Measurements from ENCODE around the gene ATP13A2.

ATP13A2 gene, protein sequence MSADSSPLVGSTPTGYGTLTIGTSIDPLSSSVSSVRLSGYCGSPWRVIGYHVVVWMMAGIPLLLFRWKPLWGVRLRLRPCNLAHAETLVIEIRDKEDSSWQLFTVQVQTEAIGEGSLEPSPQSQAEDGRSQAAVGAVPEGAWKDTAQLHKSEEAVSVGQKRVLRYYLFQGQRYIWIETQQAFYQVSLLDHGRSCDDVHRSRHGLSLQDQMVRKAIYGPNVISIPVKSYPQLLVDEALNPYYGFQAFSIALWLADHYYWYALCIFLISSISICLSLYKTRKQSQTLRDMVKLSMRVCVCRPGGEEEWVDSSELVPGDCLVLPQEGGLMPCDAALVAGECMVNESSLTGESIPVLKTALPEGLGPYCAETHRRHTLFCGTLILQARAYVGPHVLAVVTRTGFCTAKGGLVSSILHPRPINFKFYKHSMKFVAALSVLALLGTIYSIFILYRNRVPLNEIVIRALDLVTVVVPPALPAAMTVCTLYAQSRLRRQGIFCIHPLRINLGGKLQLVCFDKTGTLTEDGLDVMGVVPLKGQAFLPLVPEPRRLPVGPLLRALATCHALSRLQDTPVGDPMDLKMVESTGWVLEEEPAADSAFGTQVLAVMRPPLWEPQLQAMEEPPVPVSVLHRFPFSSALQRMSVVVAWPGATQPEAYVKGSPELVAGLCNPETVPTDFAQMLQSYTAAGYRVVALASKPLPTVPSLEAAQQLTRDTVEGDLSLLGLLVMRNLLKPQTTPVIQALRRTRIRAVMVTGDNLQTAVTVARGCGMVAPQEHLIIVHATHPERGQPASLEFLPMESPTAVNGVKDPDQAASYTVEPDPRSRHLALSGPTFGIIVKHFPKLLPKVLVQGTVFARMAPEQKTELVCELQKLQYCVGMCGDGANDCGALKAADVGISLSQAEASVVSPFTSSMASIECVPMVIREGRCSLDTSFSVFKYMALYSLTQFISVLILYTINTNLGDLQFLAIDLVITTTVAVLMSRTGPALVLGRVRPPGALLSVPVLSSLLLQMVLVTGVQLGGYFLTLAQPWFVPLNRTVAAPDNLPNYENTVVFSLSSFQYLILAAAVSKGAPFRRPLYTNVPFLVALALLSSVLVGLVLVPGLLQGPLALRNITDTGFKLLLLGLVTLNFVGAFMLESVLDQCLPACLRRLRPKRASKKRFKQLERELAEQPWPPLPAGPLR

DNA sequence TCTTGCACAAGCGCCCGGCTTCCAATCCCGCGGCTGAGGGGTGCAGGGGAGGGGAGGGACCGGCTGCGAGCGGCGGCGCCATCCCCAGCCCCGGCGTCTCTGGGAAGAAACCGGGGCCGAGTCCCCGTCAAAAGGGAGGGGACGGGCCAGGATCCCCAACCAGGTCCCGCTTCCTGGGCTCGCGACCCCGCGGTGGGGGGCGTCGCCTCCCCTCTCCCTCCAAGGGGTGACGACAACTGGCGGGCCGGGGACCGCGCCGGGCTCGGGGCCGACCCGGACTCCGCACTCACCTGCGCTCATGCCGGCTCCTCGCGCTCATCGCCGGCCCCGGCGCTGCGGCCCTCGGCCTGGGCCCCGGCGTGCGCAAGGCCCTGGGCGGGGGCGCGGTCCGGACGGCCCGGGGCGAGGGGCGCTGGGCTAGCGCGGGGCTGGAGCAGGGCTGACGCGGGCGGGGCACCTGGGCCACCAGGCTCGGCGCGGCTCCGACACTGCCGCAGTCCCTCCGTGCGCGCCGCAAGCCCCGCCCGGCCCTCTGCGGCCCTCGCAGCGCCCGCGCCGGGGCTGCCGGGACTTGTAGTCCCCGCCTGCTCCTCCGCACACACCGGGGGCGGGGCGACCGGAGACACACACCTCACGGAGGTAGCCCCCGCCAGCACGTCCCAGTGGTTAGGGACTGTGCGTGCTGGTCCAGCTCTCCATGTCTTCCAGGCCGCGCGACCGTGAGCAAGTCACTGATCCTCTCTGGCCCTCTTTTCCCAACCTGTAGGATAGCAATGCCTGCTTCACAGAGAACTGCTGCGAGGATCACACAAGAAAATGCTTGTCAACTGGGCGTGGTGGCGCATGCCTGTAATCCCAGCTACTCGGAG, at the start of gene ATP13A2:
TSS of gene ATP13A2 (minus strand) at position 490 of the 869 bp plus-strand sequence. CDS start at position 300, 190 bp downstream.
- peak; percentile 68 for DNase-seq (ENCODE audit: low read depth)

DNA sequence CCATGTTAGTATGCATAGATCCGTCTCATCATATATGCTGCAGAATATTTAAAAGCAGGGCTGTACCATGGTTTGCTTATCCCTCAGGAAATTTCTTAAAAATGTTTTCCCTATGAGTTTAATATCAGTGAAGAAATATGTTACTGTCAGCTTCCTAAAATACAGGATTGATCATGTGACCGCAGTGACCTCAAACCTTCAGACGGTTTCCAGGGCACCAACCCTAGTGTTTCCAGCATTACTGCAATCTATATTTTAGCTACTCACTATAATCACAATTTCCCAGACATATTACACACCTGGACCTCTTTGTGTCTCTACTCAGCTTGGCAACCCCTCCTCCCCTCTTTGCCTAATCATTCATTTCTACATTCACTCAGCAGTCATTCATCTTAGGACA, 49.8 kb upstream of the ATP13A2 start:
- DNase-seq (ENCODE audit: low read depth), result no peak

DNA sequence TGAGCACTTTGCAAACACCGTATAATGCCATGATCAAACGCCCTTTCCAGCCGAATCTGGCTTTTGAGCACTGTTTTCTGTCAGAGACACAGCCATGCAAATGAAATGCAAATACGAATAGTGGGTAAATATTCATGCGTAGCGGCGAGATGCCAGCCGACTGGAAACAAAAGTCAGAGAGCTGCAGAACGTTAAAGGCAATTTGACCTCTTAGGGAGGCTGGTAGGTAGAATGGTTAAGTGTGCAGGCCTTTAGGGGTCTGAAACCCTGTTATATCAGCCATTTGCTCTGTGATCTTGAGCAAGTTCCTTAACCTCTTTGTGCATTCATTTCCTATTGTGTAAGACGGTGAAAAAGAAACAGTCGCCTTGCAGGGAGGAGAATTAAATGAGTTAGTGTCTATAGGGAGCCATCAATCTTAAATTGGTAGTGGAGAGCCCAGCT, 48.6 kb upstream of the ATP13A2 start:
- no peak for DNase-seq (ENCODE audit: low read depth)

DNA sequence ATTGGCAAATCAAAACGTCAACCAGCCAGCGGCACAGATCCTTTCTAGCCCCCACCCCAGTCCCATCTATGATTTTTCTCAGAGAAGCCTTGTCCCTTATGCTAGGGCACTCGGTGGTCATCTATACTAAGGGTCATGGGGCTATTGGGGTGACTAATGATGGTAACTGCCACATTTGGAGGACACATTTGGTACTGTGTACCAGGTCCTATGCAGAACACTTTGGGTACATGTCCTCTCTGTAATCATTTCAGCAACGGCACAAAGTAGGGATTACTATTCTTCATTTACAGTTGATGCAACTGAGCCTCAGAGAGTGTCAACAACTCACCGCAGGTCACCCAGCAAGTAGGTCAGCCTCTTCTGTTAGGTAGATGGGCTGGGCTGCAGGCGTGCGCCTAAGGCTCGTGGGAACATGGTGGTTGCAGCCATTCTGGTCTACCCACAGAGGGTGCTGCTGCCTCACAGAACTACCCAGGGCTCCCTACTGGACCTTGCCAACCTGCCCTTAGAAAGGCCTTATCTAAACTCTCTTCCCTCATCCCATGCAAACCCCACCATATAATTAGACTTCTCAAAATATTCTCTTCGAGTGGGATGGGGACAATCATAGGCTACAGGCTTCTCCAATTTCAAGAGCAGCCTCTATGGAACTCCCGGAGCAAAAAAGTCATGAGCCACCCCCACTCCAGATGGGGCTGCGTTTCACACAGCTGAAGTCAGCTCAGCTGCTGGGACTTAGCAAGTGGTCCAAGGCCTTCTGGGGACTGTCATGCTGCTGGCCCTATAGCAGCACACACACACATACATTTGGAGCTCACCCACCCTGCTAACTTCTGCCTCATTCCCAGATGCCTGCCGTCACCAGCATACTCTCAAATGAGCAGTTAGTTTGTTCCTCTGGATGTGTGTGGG, 47.9 kb upstream of the ATP13A2 start:
- DNase-seq (ENCODE audit: low read depth), result peak; percentile 59

DNA sequence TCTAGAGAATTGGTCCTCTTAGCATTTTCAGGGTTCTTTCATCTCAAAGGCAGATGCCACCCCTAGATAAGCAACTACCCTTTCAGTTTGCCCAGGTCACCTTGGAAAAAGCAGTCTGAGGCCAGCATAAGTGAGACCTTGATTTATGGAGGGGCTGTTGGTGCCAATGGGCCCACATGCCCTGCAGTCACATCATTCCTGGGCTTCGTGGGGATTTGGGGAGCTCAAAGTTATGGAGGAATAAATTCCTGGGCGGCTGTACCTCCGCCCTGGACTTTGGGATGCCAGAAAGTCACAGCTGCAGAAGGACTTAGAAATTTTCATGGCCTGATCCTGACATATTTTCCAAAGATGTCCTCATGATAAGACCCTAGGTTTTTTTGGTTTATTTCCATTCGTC, 44.8 kb upstream of the ATP13A2 start:
- no peak for DNase-seq (ENCODE audit: low read depth)

DNA sequence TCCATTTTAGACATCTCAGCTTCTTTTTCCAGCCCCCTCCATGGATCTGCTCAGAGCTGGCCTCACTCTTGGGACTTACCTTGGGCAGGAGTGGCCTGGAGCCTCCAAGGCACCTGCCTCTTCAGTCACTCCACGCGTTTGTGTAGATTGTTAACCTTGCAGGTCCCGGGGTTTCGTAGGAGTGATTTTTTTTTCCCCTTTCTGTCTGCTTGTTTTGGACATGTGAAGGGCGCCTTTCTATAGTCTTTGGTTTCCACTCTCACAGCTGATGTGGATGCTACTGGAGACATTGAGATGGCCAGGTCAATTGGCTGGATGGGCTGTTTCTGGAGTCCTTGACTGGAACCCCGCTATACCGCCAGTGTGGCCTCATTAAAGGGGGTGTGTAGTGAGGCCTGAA, 44.1 kb upstream of the ATP13A2 start:
- DNase-seq (ENCODE audit: low read depth), result no peak

DNA sequence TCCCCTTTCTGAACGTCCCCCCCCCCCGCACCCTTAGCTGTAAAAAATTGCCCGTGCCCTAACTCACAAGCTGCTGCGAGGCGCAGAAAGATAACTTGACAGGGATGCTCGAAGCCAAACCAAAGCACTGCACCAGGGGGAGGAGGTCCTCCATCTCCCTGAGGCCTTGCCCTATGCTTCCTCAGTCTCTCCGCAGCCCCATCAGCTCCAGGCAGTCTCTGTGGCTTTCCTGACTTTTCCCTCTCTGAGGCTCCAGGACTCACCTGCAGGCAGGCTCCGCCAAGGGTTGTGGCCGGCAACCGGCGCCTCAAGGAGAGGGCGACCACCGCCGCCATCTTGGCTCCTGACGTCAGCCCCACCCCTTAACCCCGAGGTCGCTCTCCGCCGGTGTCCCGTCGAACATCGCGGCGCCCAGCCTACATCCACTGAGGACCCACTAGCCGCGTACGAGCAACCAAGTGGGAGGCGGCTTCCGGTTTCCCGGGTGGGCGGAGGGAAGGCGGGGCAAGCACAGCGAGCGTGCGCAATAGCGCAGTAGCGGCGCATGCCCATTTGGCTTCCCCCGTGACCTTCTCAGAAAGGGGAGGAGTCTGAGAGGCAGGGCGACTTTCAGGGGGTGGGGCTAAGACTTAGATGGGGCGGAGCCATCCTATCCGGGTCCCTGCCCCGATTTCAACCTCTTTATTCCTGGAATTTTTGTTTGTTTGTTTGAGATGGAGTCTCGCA, 42.1 kb upstream of the ATP13A2 start, which contains the start of gene SDHB:
TSS of gene SDHB (minus strand) at position 348 of the 726 bp plus-strand sequence. CDS start at position 335, 13 bp downstream.
- DNase-seq (ENCODE audit: low read depth), result peak; percentile 99

DNA sequence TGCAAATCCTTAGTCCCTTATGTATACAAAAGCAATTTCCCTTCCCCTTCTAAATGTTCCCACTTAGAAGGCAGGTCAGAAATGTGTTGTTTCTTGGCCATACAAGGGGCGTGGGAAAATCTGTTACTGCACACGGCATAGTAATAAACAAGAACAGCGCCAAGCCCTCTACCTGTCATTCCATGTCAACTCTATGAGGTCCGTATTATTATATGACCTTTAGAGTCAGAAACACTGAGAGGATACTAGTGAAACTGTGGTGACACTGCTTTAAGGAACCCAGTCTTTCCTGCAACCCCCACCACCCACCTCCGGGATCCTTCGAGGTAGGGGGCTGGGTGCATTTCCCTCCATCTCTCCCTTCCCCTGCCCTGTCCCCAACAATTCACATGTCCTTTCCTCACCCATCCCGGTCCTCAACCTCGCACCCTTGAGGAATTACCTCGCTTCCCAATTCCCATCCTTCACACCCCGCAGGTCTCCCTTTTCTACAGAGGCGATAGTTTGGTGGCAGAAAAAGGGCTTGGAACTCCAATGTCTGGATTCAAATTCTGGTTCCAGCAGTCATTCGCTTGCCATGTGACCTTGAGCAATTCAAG, 41.5 kb upstream of the ATP13A2 start:
- DNase-seq (ENCODE audit: low read depth), result no peak

DNA sequence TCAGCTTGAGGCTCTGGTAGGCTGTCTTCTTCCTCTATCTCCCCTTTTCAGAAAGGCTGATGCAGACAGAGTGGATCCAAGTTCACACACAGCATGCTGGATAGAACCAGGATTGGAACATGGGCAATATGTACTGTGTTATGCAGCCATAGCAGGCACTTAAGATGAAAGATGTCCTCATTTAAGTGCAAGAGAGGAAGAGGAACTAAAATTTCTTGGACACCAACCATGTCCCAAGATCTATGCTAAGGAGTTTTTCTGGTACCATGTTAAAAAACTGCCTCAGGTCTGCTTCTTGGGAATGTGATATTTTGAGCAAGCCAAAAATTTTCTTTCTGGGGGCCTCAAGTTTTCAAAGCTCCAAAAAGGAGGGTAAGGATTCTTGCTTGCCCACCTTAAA, 40.9 kb upstream of the ATP13A2 start:
- DNase-seq (ENCODE audit: low read depth), result no peak

DNA sequence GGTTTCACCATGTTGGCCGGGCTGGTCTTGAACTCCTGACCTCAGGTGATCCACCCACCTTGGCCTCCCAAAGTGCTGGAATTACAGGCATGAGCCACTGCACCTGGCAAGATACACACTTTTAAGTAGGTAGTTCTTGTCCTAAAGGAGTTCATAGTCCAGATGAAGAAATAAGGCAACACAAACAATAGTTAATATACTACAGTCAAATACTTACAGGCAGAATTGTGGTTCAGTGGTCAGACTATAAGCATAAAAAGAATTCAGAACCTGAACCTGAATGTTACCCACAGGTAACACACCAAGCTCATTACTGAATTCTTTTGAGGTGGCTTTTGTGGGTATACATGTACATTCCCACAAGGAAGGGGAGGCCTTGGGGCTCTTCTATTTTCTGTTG, 40.3 kb upstream of the ATP13A2 start:
- DNase-seq (ENCODE audit: low read depth), result no peak

DNA sequence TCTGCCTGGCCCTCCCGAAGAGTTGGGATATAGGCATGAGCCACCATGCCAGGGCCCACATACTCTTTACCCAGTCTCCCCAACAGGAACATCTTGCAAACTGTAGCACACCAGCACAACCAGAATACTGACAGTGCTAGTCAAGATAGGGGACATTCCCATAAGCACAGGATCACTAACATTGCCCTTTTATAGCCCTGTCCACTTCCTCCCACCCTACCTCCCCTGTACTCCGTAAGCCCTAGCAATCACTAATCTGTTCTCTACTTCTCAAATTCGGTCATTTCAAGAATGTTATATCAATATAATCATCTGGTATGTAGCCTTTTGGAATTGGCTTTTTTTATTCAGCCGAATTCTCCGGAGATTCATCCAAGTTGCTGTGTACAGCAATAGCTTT, 36.2 kb upstream of the ATP13A2 start:
- no peak for DNase-seq (ENCODE audit: low read depth)

DNA sequence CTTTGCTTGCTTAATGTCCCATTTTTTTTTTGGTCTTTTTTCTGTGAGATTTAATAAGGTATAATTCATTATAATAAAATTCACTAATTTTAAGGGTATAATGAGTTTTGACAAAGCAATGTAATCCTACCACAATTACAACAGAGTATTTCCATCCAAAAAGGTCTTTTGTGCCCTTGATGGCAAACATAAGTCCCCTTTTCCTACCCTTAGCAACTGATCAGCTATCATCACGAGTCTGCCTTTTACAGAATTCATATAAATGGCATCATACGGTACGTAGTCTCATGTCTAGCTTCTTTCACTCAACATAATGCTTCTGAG, 34.6 kb upstream of the ATP13A2 start:
- no peak for DNase-seq (ENCODE audit: low read depth)

DNA sequence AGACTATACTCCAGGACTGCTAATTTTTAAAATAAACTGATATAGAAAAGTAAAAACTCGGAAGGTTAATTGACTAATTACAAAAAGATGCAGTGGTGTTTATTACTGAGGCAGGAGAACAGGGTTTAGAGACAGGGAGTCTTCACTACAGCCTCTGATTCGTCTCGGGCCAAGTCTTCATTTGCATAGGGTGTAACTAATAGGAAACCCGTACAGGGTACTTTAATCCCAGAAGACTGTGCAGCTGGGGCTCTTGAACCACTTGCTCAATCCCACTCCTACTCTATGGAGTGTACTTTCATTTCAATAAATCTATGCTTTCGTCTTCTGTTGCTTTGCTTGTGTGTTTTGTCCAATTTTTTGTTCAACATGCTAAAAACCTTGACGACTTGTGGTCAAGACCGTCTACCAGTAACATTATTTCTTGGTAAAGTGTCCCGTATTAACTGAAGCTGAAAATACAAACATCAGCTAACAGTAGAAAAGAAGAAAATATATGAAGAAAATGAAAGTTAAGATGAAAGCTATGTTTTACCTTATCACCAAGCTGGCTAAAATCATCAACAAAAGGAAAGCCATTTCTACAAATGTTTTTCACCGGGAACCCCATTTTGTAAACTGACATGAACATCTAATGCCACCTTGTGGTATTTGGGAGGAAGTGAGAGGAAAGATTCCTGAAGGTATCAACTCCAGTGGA, 34.1 kb upstream of the ATP13A2 start:
- no peak for DNase-seq (ENCODE audit: low read depth)

DNA sequence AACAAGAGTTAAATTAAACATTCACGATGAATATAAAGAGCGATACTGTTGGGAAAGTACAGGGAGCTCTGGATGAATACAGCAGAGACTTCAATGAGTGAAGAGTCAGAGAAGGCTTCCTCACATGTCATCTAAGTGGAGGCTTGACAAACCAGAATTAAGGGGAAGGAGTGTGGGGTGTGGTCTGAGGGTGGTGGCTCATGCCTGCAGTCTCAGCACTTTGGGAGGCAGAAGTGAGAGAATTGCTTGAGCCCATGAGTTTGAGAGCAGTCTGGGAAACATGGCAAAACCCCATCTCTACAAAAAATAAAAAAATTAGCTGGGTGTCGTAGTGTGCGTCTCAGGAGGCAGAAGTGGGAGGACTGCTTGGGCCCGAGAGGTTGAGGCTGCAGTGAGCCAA, 33.4 kb upstream of the ATP13A2 start:
- DNase-seq (ENCODE audit: low read depth), result no peak

DNA sequence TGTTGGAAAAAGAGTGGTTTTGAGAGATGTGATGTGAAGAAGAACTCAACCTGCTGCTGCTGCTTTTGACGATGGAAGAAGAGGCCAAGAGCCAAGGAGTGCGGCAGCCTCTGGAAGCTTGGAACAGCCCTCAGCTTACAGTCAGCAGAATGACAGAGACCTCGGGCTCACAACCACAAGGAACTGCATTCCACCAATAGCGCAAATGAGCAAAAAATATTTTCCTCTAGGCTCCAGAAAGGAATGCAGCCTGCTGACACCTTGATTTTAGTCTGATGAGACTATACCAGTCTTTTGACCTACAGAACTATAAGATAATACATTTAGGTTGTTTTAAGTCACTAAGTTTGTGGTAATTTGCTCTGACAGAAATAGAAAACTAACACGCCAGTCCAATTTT, 31.9 kb upstream of the ATP13A2 start:
- no peak for DNase-seq (ENCODE audit: low read depth)

DNA sequence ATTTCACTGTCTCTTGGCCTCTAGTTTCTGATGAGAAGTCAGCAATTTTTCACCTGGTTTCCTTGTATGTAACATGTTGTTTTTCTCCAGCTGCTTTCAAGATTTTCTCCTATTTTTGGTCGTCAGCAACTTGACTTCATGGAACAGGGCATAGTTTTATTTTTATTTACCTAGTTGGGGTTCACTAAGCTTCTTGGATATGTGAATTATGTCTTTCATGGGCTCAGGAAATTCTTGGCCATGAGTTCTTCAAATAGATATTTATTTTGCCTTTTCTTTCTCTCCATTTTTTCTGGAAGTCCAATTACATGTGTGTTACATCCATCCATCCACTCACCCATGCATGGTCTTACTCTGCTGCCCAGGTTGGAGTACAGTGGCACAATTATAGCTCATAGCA, 28.4 kb upstream of the ATP13A2 start:
- no peak for DNase-seq (ENCODE audit: low read depth)

DNA sequence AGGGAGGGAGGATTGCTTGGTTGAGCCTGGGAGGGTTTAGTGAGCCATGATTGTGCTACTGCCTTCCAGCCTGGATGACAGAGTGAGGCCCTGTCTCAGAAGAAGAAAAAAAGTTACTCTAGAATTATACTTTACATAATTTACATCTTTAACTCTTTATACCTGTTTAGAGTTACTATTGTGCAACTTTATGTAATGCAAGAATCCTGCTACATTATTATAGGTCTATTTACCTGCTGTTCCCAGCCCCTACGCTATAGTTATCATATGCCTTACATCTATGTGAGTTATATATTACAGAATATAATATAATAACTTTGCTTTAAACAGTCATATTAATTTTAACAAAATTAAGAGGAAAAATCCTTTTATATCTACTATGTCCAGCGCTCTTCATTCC, 27.8 kb upstream of the ATP13A2 start:
- no peak for DNase-seq (ENCODE audit: low read depth)

DNA sequence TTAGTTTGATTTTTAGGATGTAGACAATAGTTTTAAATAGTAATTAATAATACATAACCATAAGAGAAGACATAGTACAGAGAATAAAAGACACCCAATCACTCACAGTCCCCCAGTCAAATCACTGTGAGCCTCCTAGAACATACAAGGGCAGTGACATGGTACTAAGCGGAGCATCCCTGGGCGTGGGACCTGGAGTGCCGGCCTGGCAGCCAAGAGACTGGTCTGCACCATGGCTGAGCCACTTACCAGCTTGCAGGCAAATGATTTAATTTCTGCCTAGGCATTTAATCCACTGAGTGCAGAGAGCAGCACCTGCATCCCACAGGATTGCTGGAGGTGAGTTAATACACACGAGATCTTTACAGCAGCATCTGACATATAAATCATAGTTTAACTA, 21.8 kb upstream of the ATP13A2 start:
- no peak for DNase-seq (ENCODE audit: low read depth)

DNA sequence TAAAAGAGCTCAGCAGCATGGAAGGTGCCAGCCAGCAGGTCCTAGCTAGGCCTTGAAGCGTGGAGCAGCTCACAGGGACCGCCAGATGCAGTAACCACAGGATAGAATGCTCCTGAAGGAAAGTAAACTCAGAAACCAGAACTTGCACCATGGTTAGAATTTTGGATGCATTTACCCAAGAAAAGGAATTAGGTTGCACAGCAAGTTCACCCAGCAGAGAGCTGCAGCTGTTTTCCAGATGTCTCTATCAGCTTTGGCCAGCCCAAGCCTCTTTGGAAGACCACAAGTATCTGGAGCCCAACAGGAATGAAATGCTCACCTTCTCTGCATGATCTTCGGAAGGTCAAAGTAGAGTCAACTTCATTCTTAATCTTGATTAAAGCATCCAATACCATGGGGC, 21.0 kb upstream of the ATP13A2 start:
- DNase-seq (ENCODE audit: low read depth), result no peak

All from CMK (cell line).